SH-SY5Y (cell line): Measurements from ENCODE around the gene NAGLU.

ENCODE experiments used
- GATA2 ChIP-seq: IDR thresholded peaks from 2 replicates; pipeline ENCODE4 v1.6.1; 2011; ENCODE audit warnings: mild to moderate bottlenecking, low read depth, low read length
- GATA3 ChIP-seq: IDR thresholded peaks from 2 replicates; pipeline ENCODE4 v1.6.1; 2011; ENCODE audit warnings: low read depth, mild to moderate bottlenecking, low read length, moderate library complexity

GRCh38 chr17:42555122-42555622 is 19.1 kb downstream of the NAGLU start:
- no peak for TF ChIP-seq GATA2
- TF ChIP-seq GATA3: no peak
